Endothelial cell of umbilical vein (primary cell): ENCODE results near the gene UBXN6. TPM values are rescaled to one million over a fixed set of nuclear protein-coding genes. Genes with fewer than 3 reads are reported as not detected.

Experiments used
- BruUV-seq: library from RNA; stranded (reverse); fragments of 400-500 nt; replicated peaks from 2 replicates; lab custom pipeline; 2021; lab: Mats Ljungman, UMichigan
- CTCF ChIA-PET: fragments of 300-600, 350-600 bp; sonication (Branson Sonifier 250); formaldehyde crosslinking; loops from one replicate; lab custom pipeline; 2021; ENCODE audit warnings: antibody characterized with exemption, inconsistent platforms; lab: Charles Lee
- POLR2A ChIA-PET: fragments of 300-600, 350-600 bp; sonication (Branson Sonifier 250); formaldehyde crosslinking; loops from one replicate; lab custom pipeline; 2021; ENCODE audit warnings: antibody characterized with exemption, inconsistent platforms; lab: Charles Lee
- DNase-seq: peaks from one replicate; pipeline ENCODE4 v3.0.0-alpha.2; 2011; ENCODE audit warnings: low read depth, low spot score
- FAIRE-seq: peaks from 2 replicates; lab custom pipeline; 2011; peaks lifted over from hg19 to GRCh38; lab: Jason Lieb, UNC
- H2AFZ ChIP-seq: 2 replicates; pipeline ENCODE4 v1.6.0; 2012; ENCODE audit warnings: low read depth, low read length, control low read depth, inconsistent platforms
- H3K27ac ChIP-seq: 2 replicates; pipeline ENCODE4 v1.5.1; 2011; ENCODE audit warnings: low read depth, mild to moderate bottlenecking, control low read depth, low read length, moderate library complexity; ENCODE audit not compliant: insufficient read depth
- H3K27me3 ChIP-seq, 2 experiments: 2 replicates each; pipeline versions ENCODE4 v1.6.0 to v1.6.1; 2011; ENCODE audit warnings: low read length in 2 of 2, mixed read lengths in 1 of 2; ENCODE audit not compliant: control insufficient read depth in 2 of 2, insufficient read depth in 2 of 2
- H3K36me3 ChIP-seq, 2 experiments: 2 replicates in 1 of 2; 3 replicates in 1 of 2; pipeline ENCODE4 v1.5.1; 2011; ENCODE audit warnings: low read length in 2 of 2, mild to moderate bottlenecking in 1 of 2, moderate library complexity in 1 of 2; ENCODE audit not compliant: control insufficient read depth in 2 of 2, insufficient read depth in 2 of 2; ENCODE audit errors: extremely low read depth in 1 of 2
- H3K4me1 ChIP-seq: 3 replicates; pipeline ENCODE4 v1.5.1; 2011; ENCODE audit warnings: mild to moderate bottlenecking, low read length; ENCODE audit not compliant: control insufficient read depth, insufficient read depth; ENCODE audit errors: extremely low read depth
- H3K4me2 ChIP-seq: 2 replicates; pipeline ENCODE4 v1.6.1; 2011; ENCODE audit warnings: low read length, control low read depth, mixed read lengths; ENCODE audit not compliant: insufficient read depth
- H3K4me3 ChIP-seq, 3 experiments: fragments of 200-600 bp in 1 of 3; sonication (generic), shearing (Covaris generic) in 1 of 3; replicated peaks in 1 of 3; 2 replicates each; pipeline ENCODE4 v1.5.1; 2011 to 2016; ENCODE audit warnings: control low read depth in 3 of 3, low read length in 3 of 3, mild to moderate bottlenecking in 2 of 3, inconsistent platforms in 1 of 3, low read depth in 1 of 3, moderate library complexity in 1 of 3; ENCODE audit not compliant: insufficient read depth in 1 of 3
- H3K79me2 ChIP-seq: 2 replicates; pipeline ENCODE4 v1.6.0; 2012; ENCODE audit warnings: low read length, inconsistent platforms; ENCODE audit not compliant: control insufficient read depth, insufficient read depth
- H3K9ac ChIP-seq: replicated peaks from 2 replicates; pipeline ENCODE3; 2011; ENCODE audit warnings: low read length, control low read depth; ENCODE audit not compliant: insufficient read depth; ENCODE audit errors: extremely low read depth
- H3K9me1 ChIP-seq: replicated peaks from 3 replicates; pipeline ENCODE4 v1.6.0; 2011; ENCODE audit warnings: mild to moderate bottlenecking, low read length; ENCODE audit not compliant: control insufficient read depth, insufficient read depth; ENCODE audit errors: extremely low read depth
- H3K9me3 ChIP-seq: replicated peaks from 2 replicates; pipeline ENCODE4 v1.5.1; 2012; ENCODE audit warnings: low read length, inconsistent platforms; ENCODE audit not compliant: control insufficient read depth, insufficient read depth
- H4K20me1 ChIP-seq: replicated peaks from 2 replicates; pipeline ENCODE3; 2011; ENCODE audit warnings: mild to moderate bottlenecking, low read length; ENCODE audit not compliant: control insufficient read depth, insufficient read depth; ENCODE audit errors: extremely low read depth
- CTCF ChIP-seq, 2 donors: IDR thresholded peaks; 1 replicate in 1 of 2; 2 replicates in 1 of 2; pipeline ENCODE4 v1.5.1; 2011; ENCODE audit warnings: low read length in 2 of 2, mild to moderate bottlenecking in 2 of 2, moderate library complexity in 2 of 2, control low read depth in 1 of 2, inconsistent platforms in 1 of 2, low read depth in 1 of 2; ENCODE audit not compliant: insufficient read depth in 1 of 2; ENCODE audit errors: extremely low read depth in 1 of 2
- EZH2 ChIP-seq: IDR thresholded peaks from 2 replicates; pipeline ENCODE4 v1.6.1; 2012; ENCODE audit warnings: borderline replicate concordance, low read depth, mild to moderate bottlenecking, moderate library complexity, low read length, inconsistent platforms; ENCODE audit not compliant: severe bottlenecking
- FOS ChIP-seq: IDR thresholded peaks from 2 replicates; pipeline ENCODE4 v1.6.1; 2011; ENCODE audit warnings: mild to moderate bottlenecking, low read length, moderate library complexity, borderline replicate concordance; ENCODE audit not compliant: insufficient read depth
- GATA2 ChIP-seq: IDR thresholded peaks from 2 replicates; pipeline ENCODE4 v1.7.0; 2011; ENCODE audit warnings: low read depth, mild to moderate bottlenecking, moderate library complexity, mixed read lengths, low read length; ENCODE audit not compliant: insufficient read length, insufficient read depth
- JUN ChIP-seq: IDR thresholded peaks from 2 replicates; pipeline ENCODE4 v1.6.1; 2011; ENCODE audit warnings: borderline replicate concordance, low read depth; ENCODE audit not compliant: insufficient read length, insufficient read depth
- MYC ChIP-seq: IDR thresholded peaks from one replicate; pipeline ENCODE4 v1.6.1; 2011; ENCODE audit warnings: mild to moderate bottlenecking, low read depth, low read length
- POLR2A ChIP-seq: IDR thresholded peaks from 2 replicates; pipeline ENCODE4 v1.6.1; 2012; ENCODE audit warnings: low read depth, mild to moderate bottlenecking, control low read depth, low read length
- POLR2AphosphoS5 ChIP-seq: IDR thresholded peaks from 2 replicates; pipeline ENCODE4 v1.6.1; 2012; ENCODE audit warnings: low read depth, mild to moderate bottlenecking, control low read depth, low read length, moderate library complexity; ENCODE audit not compliant: insufficient read depth
- dilution Hi-C: fragments of 300-500 bp; cut with MboI; formaldehyde crosslinking; loops from one replicate; pipeline ENCODE4 v1.15.0; 2019; ENCODE audit warnings: low sequenced_read_pairs; ENCODE audit not compliant: extremely low pct_ligation_motif_present
- intact Hi-C: fragments of 100-400 bp; cut with micrococcal nuclease; formaldehyde crosslinking; loops from one replicate; pipeline ENCODE4 v1.10.0; 2022
- polyA plus RNA-seq, 4 experiments: library from polyadenylated mRNA; depleted of rRNA in 3 of 4; stranded (reverse) in 3 of 4; unstranded in 1 of 4; fragments of >200 nt; gene quantifications; 2 replicates each; pipeline versions ENCODE4 v1.2.1 to v1.2.3, GENCODE V29; 2011 to 2012; ENCODE audit warnings: missing spikeins in 1 of 4
- total RNA-seq: library from RNA; stranded (reverse); gene quantifications from 2 replicates; pipeline ENCODE4 v1.2.3, GENCODE V29; 2021
- TF ChIP-seq, protein P1 (sequence below): IDR thresholded peaks from 2 replicates; pipeline ENCODE4 v1.6.1; 2011; ENCODE audit not compliant: insufficient read depth, insufficient read length

The UBXN6 gene
- total and polyA plus RNA-seq, 2 donors (not counting 3 experiments of a cell fraction or from before 2014, with no cell fraction given) = 78.5 to 93.7 TPM

- Histone ChIP-seq H3K9me3 (no peaks in the 10 kb centered on the region), H3K79me2 (no peaks in the 10 kb centered on the region), H3K27me3 (no peaks in the 10 kb centered on the region), H2AFZ (no peak overlapping the region), H3K27ac (no peak overlapping the region), H3K9me1 (no peaks in the 10 kb centered on the region), H3K4me3 (no peak overlapping the region), H3K9ac (no peak overlapping the region), H3K4me2 (no peak overlapping the region), H4K20me1 (no peaks in the 10 kb centered on the region), H3K4me1 (no peaks in the 10 kb centered on the region), H3K36me3 (peaks cover 5 to 33% of the 10 kb centered on the region in 2 experiments)
- FAIRE-seq (no peak), DNase-seq (no peak)
- intact Hi-C loops (no loop called here), dilution Hi-C loops (no loop called here)
- CTCF ChIA-PET = no interaction called here
- POLR2A ChIA-PET = no interaction called here
- TF ChIP-seq EZH2 = no peak
- TF ChIP-seq MYC = no peak
- TF ChIP-seq, protein P1, sequence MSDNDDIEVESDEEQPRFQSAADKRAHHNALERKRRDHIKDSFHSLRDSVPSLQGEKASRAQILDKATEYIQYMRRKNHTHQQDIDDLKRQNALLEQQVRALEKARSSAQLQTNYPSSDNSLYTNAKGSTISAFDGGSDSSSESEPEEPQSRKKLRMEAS = no peak
- TF ChIP-seq CTCF (IDR thresholded peaks at IDR 0.05; ENCODE audit: extremely low read depth in 1 of 2, insufficient read depth in 1 of 2, low read depth in 1 of 2, low read length in 2 of 2) = no peak
- no peak for TF ChIP-seq POLR2A
- no peak for TF ChIP-seq GATA2
- TF ChIP-seq POLR2AphosphoS5 = no peak
- no peak for TF ChIP-seq FOS
- no peak for TF ChIP-seq JUN
- no TSS peak for BruUV-seq
Measured at GRCh38 chr19:4488496-4488895, 30.9 kb upstream of the UBXN6 start.
